Brain microvascular endothelial cell (primary cell): ENCODE results near the gene PTPN6.

Source experiments
- DNase-seq: peaks from one replicate; pipeline ENCODE4 v3.0.0-alpha.2; 2020
- H3K27ac ChIP-seq: fragments of 250-450 bp; sonication (Bioruptor Pico); 2 replicates; pipeline ENCODE4 v1.5.1; 2020; ENCODE audit warnings: mild to moderate bottlenecking, moderate library complexity
- H3K27me3 ChIP-seq: fragments of 250-450 bp; sonication (Bioruptor Pico); replicated peaks from 2 replicates; pipeline ENCODE4 v1.5.1; 2020; ENCODE audit warnings: mild to moderate bottlenecking
- H3K36me3 ChIP-seq: fragments of 250-450 bp; sonication (Bioruptor Pico); replicated peaks from 2 replicates; pipeline ENCODE4 v1.5.1; 2020; ENCODE audit warnings: mild to moderate bottlenecking
- H3K4me3 ChIP-seq: 2 replicates; pipeline ENCODE4 v1.5.1; 2011; ENCODE audit warnings: low read depth, mild to moderate bottlenecking, control low read depth, low read length, moderate library complexity
- in situ Hi-C: cut with HindIII; loops from 2 replicates; pipeline ENCODE4 v1.10.0; 2017; ENCODE audit warnings: low sequenced_read_pairs, low pct_ligation_motif_present
- TF ChIP-seq, protein P1 (sequence below): IDR thresholded peaks from 2 replicates; pipeline ENCODE4 v1.5.1; 2011; ENCODE audit warnings: low read depth, mild to moderate bottlenecking, moderate library complexity, low read length, control low read depth, inconsistent platforms; ENCODE audit errors: missing control alignments

PTPN6 gene

DNA sequence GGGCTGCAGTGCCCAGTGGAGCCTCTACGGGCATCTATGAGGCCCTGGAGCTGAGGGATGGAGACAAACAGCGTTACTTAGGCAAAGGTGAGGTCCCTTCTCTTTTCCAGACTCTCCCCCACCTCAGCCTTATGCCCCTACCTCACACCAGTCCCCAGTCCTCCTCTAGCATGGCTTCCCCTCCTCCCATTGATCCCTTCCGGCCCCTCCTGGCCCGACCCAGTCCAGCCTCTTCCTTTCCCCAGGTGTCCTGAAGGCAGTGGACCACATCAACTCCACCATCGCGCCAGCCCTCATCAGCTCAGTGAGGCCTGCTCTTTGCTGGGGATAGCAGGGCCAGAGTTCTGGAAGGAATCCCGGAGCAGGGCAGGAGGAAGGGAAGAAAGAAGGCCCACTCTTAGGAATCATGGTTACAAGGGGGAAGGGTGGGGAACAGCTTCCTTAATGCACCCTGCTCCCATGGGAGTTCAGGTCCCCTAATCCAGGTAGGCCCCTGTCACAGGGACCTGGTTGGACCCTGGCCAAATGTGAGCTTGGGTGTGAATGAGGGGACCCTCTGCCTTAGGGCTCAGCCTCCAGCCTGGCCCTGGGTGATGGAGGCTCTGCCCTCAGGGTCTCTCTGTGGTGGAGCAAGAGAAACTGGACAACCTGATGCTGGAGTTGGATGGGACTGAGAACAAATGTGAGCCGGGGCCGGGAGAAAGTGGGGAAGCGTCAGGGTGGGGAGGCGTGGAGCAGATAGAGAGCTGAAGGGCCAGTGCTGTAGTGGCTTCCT lies 34.5 kb upstream of the PTPN6 start:
- Histone ChIP-seq H3K27ac (no peak overlapping the region), H3K27me3 (no peaks in the 10 kb centered on the region), H3K4me3 (no peak overlapping the region), H3K36me3 (no peaks in the 10 kb centered on the region)
- in situ Hi-C loops = no loop called here
- TF ChIP-seq, protein P1, sequence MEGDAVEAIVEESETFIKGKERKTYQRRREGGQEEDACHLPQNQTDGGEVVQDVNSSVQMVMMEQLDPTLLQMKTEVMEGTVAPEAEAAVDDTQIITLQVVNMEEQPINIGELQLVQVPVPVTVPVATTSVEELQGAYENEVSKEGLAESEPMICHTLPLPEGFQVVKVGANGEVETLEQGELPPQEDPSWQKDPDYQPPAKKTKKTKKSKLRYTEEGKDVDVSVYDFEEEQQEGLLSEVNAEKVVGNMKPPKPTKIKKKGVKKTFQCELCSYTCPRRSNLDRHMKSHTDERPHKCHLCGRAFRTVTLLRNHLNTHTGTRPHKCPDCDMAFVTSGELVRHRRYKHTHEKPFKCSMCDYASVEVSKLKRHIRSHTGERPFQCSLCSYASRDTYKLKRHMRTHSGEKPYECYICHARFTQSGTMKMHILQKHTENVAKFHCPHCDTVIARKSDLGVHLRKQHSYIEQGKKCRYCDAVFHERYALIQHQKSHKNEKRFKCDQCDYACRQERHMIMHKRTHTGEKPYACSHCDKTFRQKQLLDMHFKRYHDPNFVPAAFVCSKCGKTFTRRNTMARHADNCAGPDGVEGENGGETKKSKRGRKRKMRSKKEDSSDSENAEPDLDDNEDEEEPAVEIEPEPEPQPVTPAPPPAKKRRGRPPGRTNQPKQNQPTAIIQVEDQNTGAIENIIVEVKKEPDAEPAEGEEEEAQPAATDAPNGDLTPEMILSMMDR = no peak
- no peak for DNase-seq

DNA sequence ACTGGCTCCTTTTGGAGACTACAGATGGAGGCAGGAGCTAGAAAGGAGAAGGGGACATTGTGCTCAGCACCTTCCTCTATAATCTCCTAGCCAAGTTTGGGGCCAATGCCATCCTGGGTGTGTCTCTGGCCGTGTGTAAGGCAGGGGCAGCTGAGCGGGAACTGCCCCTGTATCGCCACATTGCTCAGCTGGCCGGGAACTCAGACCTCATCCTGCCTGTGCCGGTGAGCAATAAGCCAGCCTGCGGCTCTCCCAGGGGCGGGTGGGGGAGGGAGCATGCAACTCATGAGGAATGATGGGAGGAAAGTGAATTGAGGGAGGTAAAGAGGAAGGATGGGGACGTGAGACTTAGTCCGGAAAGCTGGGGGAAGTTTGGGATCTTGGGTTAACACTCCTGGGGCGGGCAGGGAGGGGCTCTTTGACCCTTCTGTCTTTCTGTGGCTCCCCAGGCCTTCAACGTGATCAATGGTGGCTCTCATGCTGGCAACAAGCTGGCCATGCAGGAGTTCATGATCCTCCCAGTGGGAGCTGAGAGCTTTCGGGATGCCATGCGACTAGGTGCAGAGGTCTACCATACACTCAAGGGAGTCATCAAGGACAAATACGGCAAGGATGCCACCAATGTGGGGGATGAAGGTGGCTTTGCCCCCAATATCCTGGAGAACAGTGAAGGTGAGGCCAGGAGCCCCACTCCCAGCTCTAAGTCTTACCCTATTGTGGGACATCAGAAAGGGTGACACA lies 33.5 kb upstream of the PTPN6 start:
- Histone ChIP-seq H3K27ac (no peak overlapping the region), H3K4me3 (no peak overlapping the region), H3K36me3 (no peaks in the 10 kb centered on the region), H3K27me3 (no peaks in the 10 kb centered on the region)
- TF ChIP-seq, protein P1 = no peak
- no peak for DNase-seq
- in situ Hi-C loops = no loop called here

DNA sequence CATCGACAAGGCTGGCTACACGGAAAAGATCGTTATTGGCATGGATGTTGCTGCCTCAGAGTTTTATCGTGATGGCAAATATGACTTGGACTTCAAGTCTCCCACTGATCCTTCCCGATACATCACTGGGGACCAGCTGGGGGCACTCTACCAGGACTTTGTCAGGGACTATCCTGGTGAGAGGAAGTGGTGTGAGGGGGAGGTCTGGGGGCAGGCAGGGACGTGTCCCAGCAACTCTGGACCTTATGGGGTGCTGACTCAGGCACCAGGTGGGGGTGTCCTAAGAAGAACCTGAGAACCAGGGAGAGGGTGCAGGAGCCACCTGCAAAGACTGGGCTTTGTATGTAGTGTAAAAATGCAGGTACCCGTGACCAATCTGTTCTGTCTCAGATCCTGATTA lies 31.6 kb upstream of the PTPN6 start:
- TF ChIP-seq, protein P1 = no peak
- no peaks in the 10 kb centered on the region for H3K27me3 ChIP-seq
- H3K27ac ChIP-seq = no peak overlapping the region
- no peak for DNase-seq
- no peaks in the 10 kb centered on the region for H3K36me3 ChIP-seq
- in situ Hi-C loops = no loop called here
- H3K4me3 ChIP-seq = no peak overlapping the region

DNA sequence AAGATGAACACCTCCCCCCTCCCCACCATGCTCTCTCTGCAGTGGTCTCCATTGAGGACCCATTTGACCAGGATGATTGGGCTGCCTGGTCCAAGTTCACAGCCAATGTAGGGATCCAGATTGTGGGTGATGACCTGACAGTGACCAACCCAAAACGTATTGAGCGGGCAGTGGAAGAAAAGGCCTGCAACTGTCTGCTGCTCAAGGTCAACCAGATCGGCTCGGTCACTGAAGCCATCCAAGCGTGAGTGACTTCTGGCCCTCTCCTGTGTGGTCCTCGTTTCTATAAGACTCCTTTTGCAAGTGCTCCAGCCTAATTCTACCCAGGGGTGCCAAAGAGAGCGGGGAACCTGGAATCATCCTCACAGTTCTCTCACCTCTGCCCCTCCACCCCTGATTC lies 29.6 kb upstream of the PTPN6 start:
- in situ Hi-C loops = no loop called here
- H3K36me3 ChIP-seq = no peaks in the 10 kb centered on the region

DNA sequence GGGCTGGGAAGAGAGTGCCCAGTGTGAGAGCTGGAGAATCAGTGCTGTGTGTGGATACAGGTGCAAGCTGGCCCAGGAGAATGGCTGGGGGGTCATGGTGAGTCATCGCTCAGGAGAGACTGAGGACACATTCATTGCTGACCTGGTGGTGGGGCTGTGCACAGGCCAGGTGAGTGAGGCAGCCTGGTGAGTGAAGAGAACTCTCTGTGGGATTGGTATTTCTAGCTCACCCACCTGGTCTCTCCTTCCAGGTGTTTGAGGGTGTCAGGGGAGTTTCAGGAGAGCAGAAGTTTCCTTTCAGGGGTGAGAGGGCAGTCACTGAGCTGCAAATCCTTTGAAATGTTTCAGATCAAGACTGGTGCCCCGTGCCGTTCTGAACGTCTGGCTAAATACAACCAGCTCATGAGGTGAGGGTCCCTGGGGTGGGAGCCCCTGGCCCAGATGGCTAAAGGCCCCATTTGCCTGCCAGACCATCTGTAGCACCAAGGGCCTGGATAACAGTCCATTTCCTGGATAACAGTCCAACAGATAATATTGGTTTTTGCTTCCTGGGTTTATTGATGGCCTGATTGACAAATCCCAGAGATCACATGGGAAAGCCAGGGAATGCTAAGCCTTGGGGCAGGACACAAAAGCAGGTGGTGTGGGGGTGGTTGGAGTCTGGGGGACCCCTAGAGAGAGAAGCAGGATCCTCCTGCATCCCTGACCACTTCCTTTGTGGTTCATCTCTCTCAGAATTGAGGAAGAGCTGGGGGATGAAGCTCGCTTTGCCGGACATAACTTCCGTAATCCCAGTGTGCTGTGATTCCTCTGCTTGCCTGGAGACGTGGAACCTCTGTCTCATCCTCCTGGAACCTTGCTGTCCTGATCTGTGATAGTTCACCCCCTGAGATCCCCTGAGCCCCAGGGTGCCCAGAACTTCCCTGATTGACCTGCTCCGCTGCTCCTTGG lies 28.9 kb upstream of the PTPN6 start:
- Histone ChIP-seq H3K27ac (no peak overlapping the region), H3K27me3 (no peaks in the 10 kb centered on the region), H3K36me3 (no peaks in the 10 kb centered on the region), H3K4me3 (no peak overlapping the region)
- TF ChIP-seq, protein P1 = no peak
- in situ Hi-C loops = no loop called here
- no peak for DNase-seq

More for the DNA sequence above, 29.6 kb upstream of the PTPN6 start:
- Histone ChIP-seq H3K27me3 (no peaks in the 10 kb centered on the region), H3K27ac (no peak overlapping the region), H3K4me3 (no peak overlapping the region)
- TF ChIP-seq, protein P1 = no peak
- DNase-seq = no peak
